Choroid plexus epithelial cell (primary cell): ENCODE data around the gene PLXNA2.

Source experiments
- DNase-seq: peaks from one replicate; pipeline ENCODE4 v3.0.0-alpha.2; 2010; ENCODE audit warnings: low read depth
- H3K4me3 ChIP-seq: 2 replicates; pipeline ENCODE4 v1.5.1; 2011; ENCODE audit warnings: low read depth, mild to moderate bottlenecking, control low read depth, low read length, moderate library complexity
- TF ChIP-seq, protein P1 (sequence below): conservative IDR thresholded peaks from 2 replicates; pipeline ENCODE4 v1.5.1; 2011; ENCODE audit warnings: low read depth, mild to moderate bottlenecking, control low read depth, inconsistent platforms, low read length, moderate library complexity

PLXNA2 gene

GRCh38 chr1:208207388-208208131, 36.6 kb downstream of the PLXNA2 start:
- no peak overlapping the region for H3K4me3 ChIP-seq
- DNase-seq, result peak; percentile 98
- TF ChIP-seq, protein P1, sequence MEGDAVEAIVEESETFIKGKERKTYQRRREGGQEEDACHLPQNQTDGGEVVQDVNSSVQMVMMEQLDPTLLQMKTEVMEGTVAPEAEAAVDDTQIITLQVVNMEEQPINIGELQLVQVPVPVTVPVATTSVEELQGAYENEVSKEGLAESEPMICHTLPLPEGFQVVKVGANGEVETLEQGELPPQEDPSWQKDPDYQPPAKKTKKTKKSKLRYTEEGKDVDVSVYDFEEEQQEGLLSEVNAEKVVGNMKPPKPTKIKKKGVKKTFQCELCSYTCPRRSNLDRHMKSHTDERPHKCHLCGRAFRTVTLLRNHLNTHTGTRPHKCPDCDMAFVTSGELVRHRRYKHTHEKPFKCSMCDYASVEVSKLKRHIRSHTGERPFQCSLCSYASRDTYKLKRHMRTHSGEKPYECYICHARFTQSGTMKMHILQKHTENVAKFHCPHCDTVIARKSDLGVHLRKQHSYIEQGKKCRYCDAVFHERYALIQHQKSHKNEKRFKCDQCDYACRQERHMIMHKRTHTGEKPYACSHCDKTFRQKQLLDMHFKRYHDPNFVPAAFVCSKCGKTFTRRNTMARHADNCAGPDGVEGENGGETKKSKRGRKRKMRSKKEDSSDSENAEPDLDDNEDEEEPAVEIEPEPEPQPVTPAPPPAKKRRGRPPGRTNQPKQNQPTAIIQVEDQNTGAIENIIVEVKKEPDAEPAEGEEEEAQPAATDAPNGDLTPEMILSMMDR, result peak; percentile 7

GRCh38 chr1:208206092-208206698, 38.0 kb downstream of the PLXNA2 start:
- no peak for DNase-seq
- TF ChIP-seq, protein P1, result no peak
- no peak overlapping the region for H3K4me3 ChIP-seq

- TF ChIP-seq, protein P1, result no peak
- H3K4me3 ChIP-seq, result no peak overlapping the region
- no peak for DNase-seq
These were observed 38.8 kb downstream of the PLXNA2 start for GRCh38 chr1:208205216-208206013.

- TF ChIP-seq, protein P1, result peak; percentile 49
- no peak overlapping the region for H3K4me3 ChIP-seq
- DNase-seq, result no peak
These were observed 39.4 kb downstream of the PLXNA2 start for GRCh38 chr1:208204779-208205178.

GRCh38 chr1:208203848-208204609, 40.2 kb downstream of the PLXNA2 start:
- peak; percentile 53 for DNase-seq
- no peak overlapping the region for H3K4me3 ChIP-seq
- TF ChIP-seq, protein P1, result no peak

DNA sequence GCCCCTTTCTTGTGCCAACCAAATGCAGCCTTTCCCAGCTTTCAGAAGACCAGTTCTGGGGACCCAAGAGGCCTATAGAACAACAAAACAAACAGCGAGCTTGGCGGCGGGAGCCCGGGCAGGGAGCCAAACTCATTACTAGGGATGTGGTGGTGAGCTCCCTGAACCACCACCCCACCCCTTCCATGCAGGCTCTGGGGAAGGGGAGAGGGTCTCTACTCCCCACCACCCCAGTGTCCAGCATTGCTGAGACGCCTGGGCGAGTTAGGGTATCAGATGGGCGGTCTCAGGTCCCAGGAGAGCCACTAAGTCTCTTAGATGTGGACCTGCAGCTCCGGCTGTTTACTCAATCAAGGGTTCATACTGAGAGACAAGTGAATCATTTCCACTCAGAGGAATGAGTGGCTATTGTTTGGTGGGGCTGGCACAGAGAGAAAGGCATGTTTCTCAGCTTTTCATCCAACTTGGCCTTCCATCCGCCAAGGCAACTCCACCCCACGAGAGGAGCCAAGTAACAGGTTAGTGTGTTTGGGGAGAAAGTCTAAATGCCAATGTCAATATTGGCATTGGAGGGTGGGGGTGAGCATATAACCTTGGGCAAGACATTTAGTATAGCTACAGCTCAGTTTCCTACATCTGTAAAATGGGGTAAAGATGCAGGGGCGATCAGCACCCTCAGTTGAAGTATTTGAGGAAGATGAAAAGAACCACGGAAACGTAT, 40.9 kb downstream of the PLXNA2 start:
- H3K4me3 ChIP-seq, result no peak overlapping the region
- DNase-seq, result peak; percentile 78
- TF ChIP-seq, protein P1, result no peak
